Lung (tissue), 12 donors: ENCODE measurements around the gene NT5M. TPM values are rescaled to one million over a fixed set of nuclear protein-coding genes. Genes with fewer than 3 reads are reported as not detected.

Experiments
- ATAC-seq: fragments of 200-7000 bp; cut with Tn5 transposase; one replicate; pipeline ENCODE4 v1.9.1; 2020; ENCODE audit warnings: moderate number of reproducible peaks; ENCODE audit not compliant: insufficient read depth, low FRiP score
- DNase-seq, 3 donors: peaks; one replicate each; pipeline ENCODE4 v3.0.0-alpha.2; 2013 to 2017
- H3K27ac ChIP-seq, 2 donors: one replicate each; pipeline ENCODE4 v1.5.1; 2013; ENCODE audit warnings: mild to moderate bottlenecking in 2 of 2, moderate library complexity in 2 of 2, control low read depth in 1 of 2, inconsistent platforms in 1 of 2, low read depth in 1 of 2, low read length in 1 of 2
- H3K27me3 ChIP-seq, 3 donors: one replicate each; pipeline ENCODE4 v1.5.1; 2013; ENCODE audit warnings: low read length in 2 of 3; ENCODE audit not compliant: control insufficient read depth in 3 of 3, insufficient read depth in 3 of 3
- H3K36me3 ChIP-seq, 4 donors: one replicate each; pipeline ENCODE4 v1.5.1; 2013; ENCODE audit warnings: low read length in 4 of 4, mild to moderate bottlenecking in 1 of 4, moderate library complexity in 1 of 4; ENCODE audit not compliant: control insufficient read depth in 4 of 4, insufficient read depth in 4 of 4
- H3K4me1 ChIP-seq, 5 donors: one replicate each; pipeline ENCODE4 v1.5.1; 2013; ENCODE audit warnings: low read length in 5 of 5, mild to moderate bottlenecking in 2 of 5, moderate library complexity in 1 of 5; ENCODE audit not compliant: control insufficient read depth in 5 of 5, insufficient read depth in 5 of 5
- H3K4me3 ChIP-seq: one replicate; pipeline ENCODE4 v1.5.1; 2013; ENCODE audit warnings: mild to moderate bottlenecking, control low read depth, moderate library complexity
- H3K9ac ChIP-seq, 2 donors: one replicate each; pipeline ENCODE4 v1.5.1; 2013; ENCODE audit warnings: low read length in 2 of 2, control low read depth in 1 of 2; ENCODE audit not compliant: insufficient read depth in 1 of 2
- H3K9me3 ChIP-seq, 4 donors: one replicate each; pipeline ENCODE4 v1.5.1; 2013; ENCODE audit warnings: low read length in 3 of 4, mild to moderate bottlenecking in 1 of 4, moderate library complexity in 1 of 4; ENCODE audit not compliant: control insufficient read depth in 4 of 4, insufficient read depth in 3 of 4
- WGBS, 2 donors: extraction: QIAGEN DNeasy Blood & Tissue Kit; methylation state at CpG; one replicate each; pipeline ENCODE4 v1.1.7; 2013; 5-methylcytosine and 5-hydroxymethylcytosine counted together
- polyA plus RNA-seq, 2 donors: library from polyadenylated mRNA; stranded (reverse); fragments of 200-250 nt; gene quantifications; one replicate each; pipeline ENCODE4 v1.2.1, GENCODE V29; 2013
- total RNA-seq, 2 donors: library from RNA; depleted of rRNA in 1 of 2; stranded (reverse); fragments of >200 nt in 1 of 2; gene quantifications; one replicate each; pipeline ENCODE4 v1.2.1, GENCODE V29; 2014 to 2021
- TF ChIP-seq, protein P1 (sequence below): IDR thresholded peaks from 2 replicates; pipeline ENCODE4 v1.5.1; 2012; ENCODE audit warnings: mild to moderate bottlenecking; ENCODE audit errors: control extremely low read depth, extremely low read depth
- donor health status: control.
- donor health status: control.
- donor health status: Bipolar disorder and iron deficiency.
- donor health status: healthy.
- donor health status: DM: yes; HTN: yes; CAD: no.

The NT5M gene
- total and polyA plus RNA-seq, 4 donors = 1.7 to 2.8 (median 2.1) TPM

GRCh38 chr17:17391668-17392370 is 88.6 kb downstream of the NT5M start:
- TF ChIP-seq, protein P1, sequence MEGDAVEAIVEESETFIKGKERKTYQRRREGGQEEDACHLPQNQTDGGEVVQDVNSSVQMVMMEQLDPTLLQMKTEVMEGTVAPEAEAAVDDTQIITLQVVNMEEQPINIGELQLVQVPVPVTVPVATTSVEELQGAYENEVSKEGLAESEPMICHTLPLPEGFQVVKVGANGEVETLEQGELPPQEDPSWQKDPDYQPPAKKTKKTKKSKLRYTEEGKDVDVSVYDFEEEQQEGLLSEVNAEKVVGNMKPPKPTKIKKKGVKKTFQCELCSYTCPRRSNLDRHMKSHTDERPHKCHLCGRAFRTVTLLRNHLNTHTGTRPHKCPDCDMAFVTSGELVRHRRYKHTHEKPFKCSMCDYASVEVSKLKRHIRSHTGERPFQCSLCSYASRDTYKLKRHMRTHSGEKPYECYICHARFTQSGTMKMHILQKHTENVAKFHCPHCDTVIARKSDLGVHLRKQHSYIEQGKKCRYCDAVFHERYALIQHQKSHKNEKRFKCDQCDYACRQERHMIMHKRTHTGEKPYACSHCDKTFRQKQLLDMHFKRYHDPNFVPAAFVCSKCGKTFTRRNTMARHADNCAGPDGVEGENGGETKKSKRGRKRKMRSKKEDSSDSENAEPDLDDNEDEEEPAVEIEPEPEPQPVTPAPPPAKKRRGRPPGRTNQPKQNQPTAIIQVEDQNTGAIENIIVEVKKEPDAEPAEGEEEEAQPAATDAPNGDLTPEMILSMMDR = no peak
- H3K4me1 ChIP-seq = peaks cover 0 to 5% (median under 1%) of the 10 kb centered on the region in 5 donors
- H3K36me3 ChIP-seq = no peaks in the 10 kb centered on the region
- H3K27ac ChIP-seq = no peak overlapping the region
- H3K9me3 ChIP-seq = peaks cover 0 to 2% (median 0%) of the 10 kb centered on the region in 4 donors
- 51 to 73% methylated on average over 23 of the region's 23 CpGs for WGBS, 2 donors
- H3K27me3 ChIP-seq = no peaks in the 10 kb centered on the region
- H3K9ac ChIP-seq = no peak overlapping the region
- H3K4me3 ChIP-seq = no peak overlapping the region
- DNase-seq (no peak), ATAC-seq (no peak)

GRCh38 chr17:17393976-17394375 is 90.8 kb downstream of the NT5M start:
- WGBS, 2 donors = 81 to 95% methylated on average over 12 of the region's 12 CpGs
- Histone ChIP-seq H3K9me3 (peaks cover 0 to 2% (median 0%) of the 10 kb centered on the region in 4 donors), H3K27ac (no peak overlapping the region), H3K27me3 (no peaks in the 10 kb centered on the region), H3K4me3 (no peak overlapping the region), H3K9ac (no peak overlapping the region), H3K4me1 (peaks cover 0 to 12% (median 7%) of the 10 kb centered on the region in 5 donors), H3K36me3 (no peaks in the 10 kb centered on the region)
- no peak for ATAC-seq
- TF ChIP-seq, protein P1 = no peak
- no peak for DNase-seq

GRCh38 chr17:17394494-17394893 is 91.3 kb downstream of the NT5M start:
- 85 to 90% methylated on average over 9 of the region's 9 CpGs for WGBS, 2 donors
- TF ChIP-seq, protein P1 = no peak
- no peak for ATAC-seq

More at GRCh38 chr17:17394494-17394893, 91.3 kb downstream of the NT5M start:
- DNase-seq = no peak
- Histone ChIP-seq H3K4me1 (peaks cover 0 to 15% (median 7%) of the 10 kb centered on the region in 5 donors), H3K4me3 (no peak overlapping the region), H3K9me3 (peaks cover 0 to 2% (median 0%) of the 10 kb centered on the region in 4 donors), H3K9ac (no peak overlapping the region), H3K27ac (no peak overlapping the region), H3K27me3 (no peaks in the 10 kb centered on the region), H3K36me3 (no peaks in the 10 kb centered on the region)
